NT2/D1 (cell line): ENCODE measurements around the gene DPH6.

Experiments
- SUZ12 ChIP-seq: IDR thresholded peaks from 2 replicates; pipeline ENCODE4 v1.6.1; 2011; ENCODE audit not compliant: insufficient read length, insufficient read depth; ENCODE audit errors: extremely low read depth
- ZNF274 ChIP-seq: IDR thresholded peaks from 2 replicates; pipeline ENCODE4 v1.6.1; 2011; ENCODE audit warnings: mild to moderate bottlenecking, low read depth, low read length

DNA sequence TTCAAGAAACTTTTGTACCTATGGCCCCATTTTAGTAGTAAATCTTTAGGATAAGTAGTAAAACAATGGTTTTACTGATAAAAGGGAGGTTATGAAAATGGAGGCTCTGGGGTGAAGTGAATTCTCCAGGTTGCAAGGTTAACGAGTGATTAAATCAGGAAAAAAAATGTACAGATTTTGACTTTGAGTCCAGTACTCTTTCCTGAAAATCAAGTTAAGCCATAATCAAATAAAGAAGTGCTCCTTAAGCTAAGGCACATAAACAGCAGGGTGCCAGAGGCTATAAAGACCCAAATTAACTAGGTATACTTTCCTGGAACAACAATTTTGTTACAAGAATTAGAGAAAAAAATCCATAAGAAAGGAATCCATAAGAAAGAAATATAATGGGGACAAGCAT is 114.7 kb downstream of the DPH6 start:
- TF ChIP-seq SUZ12 (no peak), ZNF274 (no peak)
